ENCODE data around the gene MIA2.
"Not testable (repeated sequence)": the region's sequence is repeated elsewhere in the genome, so short reads cannot be mapped to it uniquely, and the experiment has no call there.

Gene MIA2

GRCh38 chr14:39268393-39268792 is 34.7 kb downstream of the MIA2 start:
- DNase-seq, result no peak

GRCh38 chr14:39272918-39273317 is 39.2 kb downstream of the MIA2 start:
- DNase-seq, result no peak

GRCh38 chr14:39275395-39275794 is 41.7 kb downstream of the MIA2 start:
- no peak for DNase-seq

GRCh38 chr14:39276005-39276404 is 42.3 kb downstream of the MIA2 start:
- DNase-seq, result no peak

- no peak for DNase-seq
These were observed 42.9 kb downstream of the MIA2 start for GRCh38 chr14:39276579-39277114.

GRCh38 chr14:39279515-39279914 is 45.8 kb downstream of the MIA2 start:
- DNase-seq, result no peak

- not testable (repeated sequence) for DNase-seq
These were observed 47.0 kb downstream of the MIA2 start for GRCh38 chr14:39280678-39281077.

- no peak for DNase-seq
These were observed 55.8 kb downstream of the MIA2 start for GRCh38 chr14:39289523-39289922.

GRCh38 chr14:39291701-39292100 is 58.0 kb downstream of the MIA2 start:
- DNase-seq, result no peak

- no peak for DNase-seq
These were observed 59.9 kb downstream of the MIA2 start for GRCh38 chr14:39293629-39294028.

- DNase-seq, result not testable (repeated sequence)
These were observed 66.7 kb downstream of the MIA2 start for GRCh38 chr14:39300389-39300788.

- DNase-seq, result no peak
These were observed 68.6 kb downstream of the MIA2 start for GRCh38 chr14:39302124-39302810.

- DNase-seq, result no peak
These were observed 69.4 kb downstream of the MIA2 start for GRCh38 chr14:39303115-39303514.

- DNase-seq, result no peak
These were observed 74.1 kb downstream of the MIA2 start for GRCh38 chr14:39307815-39308214.

- DNase-seq, result no peak
These were observed 76.3 kb downstream of the MIA2 start for GRCh38 chr14:39310051-39310450.

GRCh38 chr14:39315859-39316444 is 82.2 kb downstream of the MIA2 start:
- no peak for DNase-seq

GRCh38 chr14:39316830-39317553 is 83.3 kb downstream of the MIA2 start:
- no peak for DNase-seq

GRCh38 chr14:39318574-39318973 is 84.9 kb downstream of the MIA2 start:
- no peak for DNase-seq

- DNase-seq, result no peak
These were observed 85.7 kb downstream of the MIA2 start for GRCh38 chr14:39319381-39319780.

GRCh38 chr14:39320318-39320717 is 86.6 kb downstream of the MIA2 start:
- DNase-seq, result no peak

- no peak for DNase-seq
These were observed 89.1 kb downstream of the MIA2 start for GRCh38 chr14:39322807-39323206.

- no peak for DNase-seq
These were observed 90.4 kb downstream of the MIA2 start for GRCh38 chr14:39324097-39324496.

- DNase-seq, result no peak
These were observed 105.3 kb downstream of the MIA2 start for GRCh38 chr14:39339003-39339402.

GRCh38 chr14:39341126-39341525 is 107.4 kb downstream of the MIA2 start:
- DNase-seq, result not testable (repeated sequence)
